ENCODE measurements around the gene SWSAP1. TPM values are rescaled to one million over a fixed set of nuclear protein-coding genes. Genes with fewer than 3 reads are reported as not detected.

Gene SWSAP1
- total RNA-seq, 1 donor from 2014 or later = 0.53 TPM

GRCh38 chr19:11379857-11380350 is 5.4 kb downstream of the SWSAP1 start:
- no peak for FAIRE-seq
- no peaks in the 10 kb centered on the region for H3K36me3 ChIP-seq (ENCODE audit: control insufficient read depth, insufficient read depth, low read length)
- H3K4me3 ChIP-seq (ENCODE audit: low read depth, low read length) = no peak overlapping the region
- H3K27me3 ChIP-seq (ENCODE audit: control insufficient read depth, insufficient read depth, low read length) = peaks cover 5% of the 10 kb centered on the region
- DNase-seq (ENCODE audit: low read depth) = no peak
- TF ChIP-seq CTCF (IDR thresholded peaks at IDR 0.05; ENCODE audit: insufficient read depth, low read length, severe bottlenecking) = no peak

DNA sequence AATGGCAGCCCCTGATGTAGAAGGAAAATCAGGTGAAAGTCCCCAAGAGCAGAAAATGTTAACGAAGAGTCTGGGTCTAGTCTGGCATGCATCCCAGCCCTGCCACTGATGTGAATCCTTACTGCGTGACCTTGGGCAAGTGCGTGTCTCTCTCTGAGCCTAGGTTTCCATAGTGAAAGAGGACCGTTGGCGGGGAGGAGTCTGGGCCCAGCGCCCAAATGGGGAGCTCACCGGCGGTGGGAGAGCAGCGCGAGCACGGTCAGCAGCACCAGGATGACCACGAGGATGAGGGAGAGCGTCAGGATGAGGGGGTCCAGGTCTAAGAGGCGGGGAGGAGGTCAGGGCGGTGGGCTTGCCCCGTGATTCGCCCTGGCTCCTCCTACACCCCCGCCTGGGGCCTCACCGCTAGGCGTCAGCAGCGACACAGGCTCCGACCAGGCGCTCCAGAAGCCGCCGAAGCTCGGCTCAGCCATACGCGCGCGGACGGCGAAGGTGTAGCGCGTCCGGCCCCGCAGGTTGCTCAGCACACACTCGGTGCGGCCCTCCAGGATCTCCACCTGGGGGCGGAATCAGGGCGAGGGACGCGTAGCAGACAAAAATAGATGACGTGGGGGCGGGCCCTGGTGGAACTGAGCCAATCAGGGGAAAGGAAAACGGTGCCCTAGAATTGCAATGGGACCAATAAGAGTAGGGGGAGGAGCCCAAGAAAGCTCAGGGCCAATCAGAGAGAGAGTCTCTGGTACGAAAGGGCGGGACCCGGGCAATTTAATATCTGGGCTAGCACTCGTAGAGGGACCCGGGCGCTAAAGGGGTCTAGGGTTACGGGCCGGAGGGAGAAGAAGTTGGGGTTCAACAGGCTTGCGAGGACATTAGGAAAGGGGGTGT is 6.4 kb downstream of the SWSAP1 start:
- TF ChIP-seq CTCF (IDR thresholded peaks at IDR 0.05; ENCODE audit: insufficient read depth, low read length, severe bottlenecking) = peak; percentile 85
- Histone ChIP-seq H3K4me3 (ENCODE audit: low read depth, low read length) (peak overlapping the region; percentile 46), H3K27me3 (ENCODE audit: control insufficient read depth, insufficient read depth, low read length) (peaks cover 5% of the 10 kb centered on the region), H3K36me3 (ENCODE audit: control insufficient read depth, insufficient read depth, low read length) (no peaks in the 10 kb centered on the region)
- peak; percentile 91 for DNase-seq (ENCODE audit: low read depth)
- FAIRE-seq = no peak

DNA sequence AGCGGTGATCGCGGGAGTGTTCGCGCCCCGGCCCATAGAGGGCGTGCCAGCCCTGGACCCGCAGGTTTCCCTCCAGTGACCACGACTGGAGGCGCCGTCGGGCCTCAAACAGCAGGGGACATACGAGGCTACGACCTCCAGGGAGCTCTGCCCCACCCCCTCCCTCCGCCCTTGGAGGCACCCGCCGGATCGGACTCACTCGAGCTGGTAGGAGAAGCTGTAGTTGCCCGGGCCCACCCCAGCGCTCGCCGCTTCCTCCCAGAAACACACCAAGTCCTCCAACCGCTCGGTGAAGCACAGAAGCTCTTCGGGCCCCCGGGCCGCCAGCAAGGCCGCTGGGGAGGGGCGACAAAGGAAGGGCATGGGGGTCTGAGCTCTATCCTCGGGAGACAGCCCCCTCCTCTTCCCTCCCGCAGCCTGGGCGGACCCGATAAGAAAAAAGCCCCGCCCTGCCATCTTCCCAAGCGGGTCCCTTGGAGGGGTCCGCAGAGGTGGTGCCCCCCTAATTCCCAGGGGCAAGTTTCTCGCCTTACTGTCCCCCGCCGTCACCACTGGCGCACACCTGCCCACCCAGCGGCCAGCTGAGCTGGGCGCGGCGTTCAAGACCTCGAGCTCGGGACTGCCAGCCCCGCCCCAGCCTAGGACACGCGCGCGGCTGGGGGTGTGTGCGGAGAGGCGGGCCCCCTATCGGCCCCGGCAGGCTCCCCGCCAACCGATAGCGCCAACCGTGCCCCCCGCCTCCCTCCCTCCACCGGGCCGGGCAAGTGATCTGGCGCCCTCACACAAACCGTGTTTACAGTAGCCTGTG is 8.6 kb downstream of the SWSAP1 start:
- peaks cover 5% of the 10 kb centered on the region for H3K27me3 ChIP-seq (ENCODE audit: control insufficient read depth, insufficient read depth, low read length)
- FAIRE-seq = no peak
- no peaks in the 10 kb centered on the region for H3K36me3 ChIP-seq (ENCODE audit: control insufficient read depth, insufficient read depth, low read length)
- peak overlapping the region; percentile 27 for H3K4me3 ChIP-seq (ENCODE audit: low read depth, low read length)
- no peak for DNase-seq (ENCODE audit: low read depth)
- peak; percentile 85 for TF ChIP-seq CTCF (IDR thresholded peaks at IDR 0.05; ENCODE audit: insufficient read depth, low read length, severe bottlenecking)

DNA sequence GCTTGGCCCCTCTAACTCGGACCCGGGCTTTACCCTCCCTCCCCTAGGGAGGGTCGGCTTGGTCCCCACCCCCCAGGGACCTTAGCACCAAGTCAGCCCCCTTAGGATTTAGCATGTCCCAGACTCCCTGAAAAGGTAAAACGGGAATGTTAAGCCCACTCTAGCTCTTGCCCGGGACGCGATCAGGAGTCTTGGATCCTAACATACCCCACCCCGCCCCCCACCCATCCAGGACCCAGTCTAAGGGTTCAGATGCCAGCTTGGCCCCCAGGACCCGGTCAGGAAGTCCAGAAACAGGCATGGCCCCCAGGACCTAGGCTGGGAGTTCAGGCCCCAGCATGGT is 9.2 kb downstream of the SWSAP1 start:
- H3K4me3 ChIP-seq (ENCODE audit: low read depth, low read length) = peak overlapping the region; percentile 14
- no peak for TF ChIP-seq CTCF (IDR thresholded peaks at IDR 0.05; ENCODE audit: insufficient read depth, low read length, severe bottlenecking)
- H3K27me3 ChIP-seq (ENCODE audit: control insufficient read depth, insufficient read depth, low read length) = peaks cover 5% of the 10 kb centered on the region
- FAIRE-seq = no peak
- DNase-seq (ENCODE audit: low read depth) = no peak
- no peaks in the 10 kb centered on the region for H3K36me3 ChIP-seq (ENCODE audit: control insufficient read depth, insufficient read depth, low read length)

DNA sequence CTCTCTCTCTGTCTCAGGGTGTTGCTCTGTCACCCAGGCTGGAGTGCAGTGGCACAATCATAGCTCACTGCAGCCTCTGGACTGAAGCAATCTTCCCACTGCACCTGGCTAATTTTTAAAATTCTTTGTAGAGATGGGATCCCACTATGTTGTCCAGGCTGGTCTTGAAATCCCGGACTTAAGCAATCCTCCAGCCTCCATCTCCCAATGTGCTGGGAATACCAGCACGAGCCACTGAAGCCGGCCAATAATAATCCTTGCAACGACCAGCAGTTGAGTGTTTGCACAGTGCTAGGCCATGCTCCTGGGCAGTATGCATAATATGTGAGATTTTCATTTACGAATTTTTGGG is 10.3 kb downstream of the SWSAP1 start:
- H3K27me3 ChIP-seq (ENCODE audit: control insufficient read depth, insufficient read depth, low read length) = peaks cover 5% of the 10 kb centered on the region
- H3K36me3 ChIP-seq (ENCODE audit: control insufficient read depth, insufficient read depth, low read length) = no peaks in the 10 kb centered on the region
- FAIRE-seq = no peak
- H3K4me3 ChIP-seq (ENCODE audit: low read depth, low read length) = no peak overlapping the region
- DNase-seq (ENCODE audit: low read depth) = no peak
- no peak for TF ChIP-seq CTCF (IDR thresholded peaks at IDR 0.05; ENCODE audit: insufficient read depth, low read length, severe bottlenecking)
